Inflammatory macrophage (primary cell): Measurements from ENCODE around the gene MORN2.

Source experiments
- DNase-seq, 2 donors: peaks; one replicate each; pipeline ENCODE4 v3.0.0-alpha.2; 2020 to 2022

MORN2 gene

GRCh38 chr2:38892819-38893218, 17.0 kb downstream of the MORN2 start:
- DNase-seq = no peak

- DNase-seq = no peak
Observed at GRCh38 chr2:38898256-38898655, 22.5 kb downstream of the MORN2 start.

- DNase-seq = no peak
Observed at GRCh38 chr2:38900726-38901125, 24.9 kb downstream of the MORN2 start.

GRCh38 chr2:38905251-38905650, 29.5 kb downstream of the MORN2 start:
- no peak for DNase-seq

GRCh38 chr2:38907242-38907641, 31.5 kb downstream of the MORN2 start:
- DNase-seq = no peak

GRCh38 chr2:38907743-38908562, 32.2 kb downstream of the MORN2 start:
- no peak for DNase-seq

- DNase-seq = no peak
Observed at GRCh38 chr2:38909872-38910271, 34.1 kb downstream of the MORN2 start.

GRCh38 chr2:38911191-38911590, 35.4 kb downstream of the MORN2 start:
- no peak for DNase-seq

GRCh38 chr2:38912619-38913018, 36.8 kb downstream of the MORN2 start:
- DNase-seq = no peak

GRCh38 chr2:38922389-38922788, 46.6 kb downstream of the MORN2 start:
- DNase-seq = no peak

- no peak for DNase-seq
Observed at GRCh38 chr2:38922902-38923301, 47.1 kb downstream of the MORN2 start.

GRCh38 chr2:38925982-38926381, 50.2 kb downstream of the MORN2 start:
- DNase-seq = no peak

- no peak for DNase-seq
Observed at GRCh38 chr2:38930600-38930999, 54.8 kb downstream of the MORN2 start.
